ENCODE data around the gene DEGS1.

The DEGS1 gene

DNA sequence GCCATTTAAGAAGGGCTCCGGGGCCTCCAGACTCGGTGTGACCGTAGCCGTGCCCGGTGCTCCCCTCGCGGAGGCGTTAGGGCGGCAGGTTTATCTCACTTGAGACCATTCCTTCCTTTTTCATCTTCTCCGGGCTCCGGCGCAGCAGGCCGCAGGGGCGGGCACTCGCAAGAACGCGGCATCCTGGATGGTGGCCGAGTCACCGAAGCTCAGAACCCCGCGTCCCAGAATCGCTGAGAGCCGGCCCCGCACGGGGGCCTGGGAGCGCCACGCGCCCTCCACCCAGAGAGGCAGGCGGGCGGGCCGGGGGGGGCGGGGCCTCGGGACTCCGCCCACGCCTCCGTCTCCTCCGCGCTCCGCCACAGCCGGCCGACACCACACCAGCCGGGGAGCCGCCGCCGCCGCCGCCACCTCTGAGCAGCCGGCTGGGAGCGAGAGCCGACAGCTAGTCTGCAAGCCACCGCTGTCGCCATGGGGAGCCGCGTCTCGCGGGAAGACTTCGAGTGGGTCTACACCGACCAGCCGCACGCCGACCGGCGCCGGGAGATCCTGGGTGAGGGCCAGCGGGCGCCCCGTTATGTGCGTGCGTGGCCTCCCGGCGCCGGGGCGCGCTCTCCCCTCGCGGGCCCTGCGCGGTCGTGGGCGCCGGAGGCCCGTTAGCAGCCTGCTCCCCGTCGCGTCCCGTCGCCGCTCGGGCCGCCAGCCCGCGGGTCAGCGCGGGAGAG is at the start of gene DEGS1:
Gene DEGS1, plus strand, starts transcription at position 375 of the 725 bp plus-strand sequence. Its CDS starts 97 bp downstream, at position 472.
- DNase-seq (ENCODE audit: extremely low read depth in 1 of 2, low read depth in 1 of 2) = peak; percentile 51 to 75

DNA sequence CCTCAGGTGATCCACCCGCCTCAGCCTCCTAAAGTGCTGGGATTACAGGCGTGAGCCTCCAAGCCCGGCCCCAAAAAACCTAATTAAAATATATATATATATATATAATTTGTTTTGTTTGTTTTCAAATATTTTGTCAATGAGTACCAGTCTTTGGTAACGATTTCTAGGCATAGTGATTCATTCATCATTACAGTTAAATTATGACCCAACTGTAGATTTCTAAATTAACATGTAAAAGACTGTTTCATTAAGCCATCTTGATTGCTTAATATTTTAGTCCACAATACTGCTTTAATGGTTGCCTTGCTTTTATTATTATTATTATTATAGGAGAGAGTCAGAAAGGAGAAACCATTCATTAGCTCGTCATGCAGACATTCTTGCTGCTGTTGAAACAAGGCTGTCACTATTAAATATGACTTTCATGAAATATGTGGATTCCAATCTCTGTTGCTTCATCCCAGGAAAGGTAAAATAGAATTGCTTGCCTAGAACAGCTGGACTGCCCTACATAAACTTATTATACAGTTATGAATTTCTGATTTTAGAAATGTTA is 49.2 kb upstream of the DEGS1 start:
- DNase-seq (ENCODE audit: extremely low read depth in 1 of 2, low read depth in 1 of 2) = no peak

DNA sequence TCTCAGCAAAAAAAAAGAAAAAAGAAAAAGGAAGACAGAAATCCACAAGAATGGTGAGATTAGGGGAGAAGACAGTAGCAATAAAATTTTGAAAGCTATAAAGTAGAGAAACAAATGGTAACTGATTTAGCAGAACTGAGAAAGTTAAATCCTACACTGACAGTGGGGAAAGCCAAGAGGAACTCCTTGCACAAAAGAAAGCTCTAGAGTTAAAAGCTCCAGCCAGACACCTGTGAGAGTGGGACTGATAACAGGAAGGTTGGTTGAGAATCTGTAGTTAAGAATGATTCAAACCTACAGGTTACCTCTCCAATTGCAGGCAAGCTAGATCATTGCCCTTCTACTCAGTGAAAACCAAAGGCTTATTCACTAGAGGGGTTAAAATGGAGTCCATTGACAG is 45.5 kb upstream of the DEGS1 start:
- DNase-seq (ENCODE audit: extremely low read depth in 1 of 2, low read depth in 1 of 2) = no peak

DNA sequence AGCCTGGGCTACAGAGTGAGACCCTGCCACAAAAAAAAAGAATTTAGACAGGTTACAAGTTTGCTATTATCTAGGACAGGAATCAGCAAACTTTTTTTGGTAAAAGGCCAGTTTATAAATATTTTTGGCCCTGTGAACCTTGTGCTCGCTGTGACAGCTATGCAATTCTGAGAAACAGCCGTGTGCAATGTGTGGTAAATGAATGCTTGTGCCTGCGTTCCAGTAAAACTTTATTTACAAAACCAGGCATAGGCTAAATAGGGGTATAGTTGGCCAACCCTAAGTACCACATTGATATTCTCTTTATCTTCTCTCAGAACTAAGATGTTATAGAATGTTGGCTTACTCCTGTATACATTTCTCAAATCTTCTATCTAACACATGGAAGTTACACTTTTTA is 44.8 kb upstream of the DEGS1 start:
- DNase-seq (ENCODE audit: extremely low read depth in 1 of 2, low read depth in 1 of 2) = no peak

DNA sequence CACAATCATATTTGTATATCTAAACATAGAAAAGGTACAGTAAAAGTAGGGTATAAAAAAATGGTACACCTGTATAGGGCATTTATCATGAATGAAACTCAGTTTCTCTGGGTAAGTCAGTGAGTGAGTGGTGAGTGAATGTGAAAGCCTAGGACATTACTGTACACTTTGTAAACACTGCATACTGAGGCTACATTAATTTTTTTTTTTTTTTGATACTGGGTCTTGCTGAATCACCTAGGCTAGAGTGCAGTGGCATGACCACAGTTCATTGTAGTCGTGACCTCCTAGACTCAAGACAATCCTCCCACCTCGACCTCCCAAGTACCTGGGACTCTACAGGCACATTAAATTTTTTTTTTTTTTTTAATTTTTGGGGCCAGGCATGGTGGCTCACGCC is 41.3 kb upstream of the DEGS1 start:
- DNase-seq (ENCODE audit: extremely low read depth in 1 of 2, low read depth in 1 of 2) = no peak

DNA sequence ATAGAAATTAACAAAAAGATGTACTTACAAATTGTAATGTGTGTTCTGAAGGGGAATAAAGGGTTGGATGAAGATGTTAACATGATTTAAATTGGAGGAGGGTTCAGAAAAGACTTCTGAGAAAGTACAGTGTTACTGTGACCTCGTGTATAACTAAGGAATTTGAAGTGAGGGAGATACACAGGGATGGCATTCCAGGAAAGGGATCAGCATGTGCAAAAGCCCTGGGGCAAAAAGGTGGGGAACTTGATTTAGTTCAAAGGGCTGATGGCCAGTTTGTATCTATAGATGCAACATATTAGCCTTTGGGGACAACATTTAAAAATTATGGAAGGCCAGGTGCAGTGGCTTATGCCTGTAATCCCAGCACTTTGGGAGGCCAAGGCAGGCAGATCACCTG is 33.3 kb upstream of the DEGS1 start:
- no peak for DNase-seq (ENCODE audit: extremely low read depth in 1 of 2, low read depth in 1 of 2)

DNA sequence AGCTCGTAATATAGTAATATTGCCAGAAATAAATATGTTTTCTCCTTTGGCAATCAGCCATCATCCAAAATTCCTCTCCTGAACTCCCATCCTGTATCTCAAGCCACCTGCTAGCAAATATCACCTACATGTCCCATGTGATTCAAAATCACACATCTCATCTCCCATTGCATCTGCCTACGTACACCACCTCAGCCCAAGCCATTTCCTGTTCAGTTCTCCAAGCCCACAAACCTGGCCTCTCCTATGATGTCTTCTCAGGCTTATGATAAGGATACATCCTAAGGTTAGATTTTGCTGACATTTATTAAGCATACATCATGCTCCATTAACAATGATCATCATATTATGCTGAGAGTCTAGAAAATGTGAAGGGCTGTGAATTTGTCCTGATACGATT is 31.9 kb upstream of the DEGS1 start:
- no peak for DNase-seq (ENCODE audit: extremely low read depth in 1 of 2, low read depth in 1 of 2)

DNA sequence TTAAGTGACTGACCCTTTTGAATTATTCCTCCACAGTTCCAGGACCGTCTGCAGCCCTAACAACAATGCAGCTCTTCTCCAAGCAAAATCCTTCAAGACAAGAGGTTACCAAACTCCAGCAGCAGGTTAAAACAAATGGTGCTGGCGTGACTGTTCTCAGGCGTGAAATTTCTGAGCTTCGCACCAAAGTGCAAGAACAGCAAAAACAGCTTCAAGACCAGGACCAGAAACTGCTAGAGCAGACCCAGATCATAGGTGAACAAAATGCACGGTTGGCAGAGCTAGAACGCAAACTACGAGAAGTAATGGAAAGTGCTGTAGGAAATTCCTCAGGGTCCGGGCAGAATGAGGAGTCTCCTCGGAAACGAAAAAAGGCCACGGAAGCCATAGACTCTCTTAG is 25.7 kb upstream of the DEGS1 start:
- DNase-seq (ENCODE audit: extremely low read depth in 1 of 2, low read depth in 1 of 2) = no peak

DNA sequence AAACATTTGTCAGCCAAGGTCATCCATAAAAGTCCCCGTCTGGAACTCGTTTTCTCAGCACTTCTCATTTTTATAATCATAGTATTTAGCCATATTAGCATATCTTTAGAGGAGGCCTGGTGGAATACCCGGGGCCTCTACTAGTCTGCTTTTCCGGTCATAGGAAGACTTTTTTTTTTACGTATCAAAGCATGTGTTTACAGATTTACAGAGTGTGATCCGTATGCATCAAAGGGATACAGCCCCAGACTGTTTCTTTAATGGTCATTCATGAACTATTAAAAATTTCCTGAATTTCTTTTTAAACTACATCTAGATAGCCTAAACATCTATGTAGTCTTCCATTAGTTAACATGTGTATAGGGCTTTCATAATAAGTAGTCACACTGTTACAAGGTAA is 23.5 kb upstream of the DEGS1 start:
- DNase-seq (ENCODE audit: extremely low read depth in 1 of 2, low read depth in 1 of 2) = no peak

DNA sequence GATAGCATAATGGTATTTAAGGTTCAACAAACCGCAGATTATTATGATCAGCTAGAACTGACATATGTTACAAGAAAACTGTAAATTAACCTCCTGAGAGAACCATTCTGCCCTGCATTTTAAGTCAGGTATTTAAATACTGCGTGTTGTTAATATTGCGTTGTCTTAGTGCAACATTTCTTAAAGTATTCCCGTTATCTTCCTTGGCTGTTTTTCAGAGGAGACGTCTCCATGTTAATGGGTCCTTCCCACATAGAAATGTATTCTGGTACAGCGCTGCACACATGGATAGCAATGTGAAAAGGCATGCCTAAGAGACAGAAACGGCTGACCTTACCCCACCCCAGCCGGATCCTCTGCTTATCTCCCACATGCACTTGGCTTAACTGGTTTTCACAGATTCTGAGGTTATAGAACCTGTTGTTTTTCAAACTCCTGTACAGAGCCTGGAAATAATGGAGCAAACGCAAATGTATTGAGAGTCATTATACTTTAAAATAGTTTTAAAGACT is 22.8 kb upstream of the DEGS1 start:
- DNase-seq (ENCODE audit: extremely low read depth in 1 of 2, low read depth in 1 of 2) = no peak

DNA sequence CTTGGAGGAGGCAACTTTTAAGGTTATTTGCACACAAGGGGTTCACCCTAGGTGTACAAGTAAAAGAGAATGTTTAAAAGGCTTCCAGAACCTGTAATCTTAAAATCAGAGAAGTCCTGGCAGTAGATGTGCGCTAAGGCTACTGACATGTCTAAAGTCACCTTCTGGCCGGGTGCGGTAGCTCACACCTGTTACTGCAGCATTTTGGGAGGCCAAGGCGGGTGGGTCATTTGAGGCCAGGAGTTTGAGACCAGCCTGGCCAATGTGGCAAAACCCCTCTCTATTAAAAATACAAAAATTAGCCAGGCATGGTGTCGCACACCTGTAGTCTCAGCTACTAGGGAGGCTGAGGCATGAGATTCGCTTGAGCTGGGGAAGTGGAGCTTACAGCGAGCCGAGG is 20.3 kb upstream of the DEGS1 start:
- no peak for DNase-seq (ENCODE audit: extremely low read depth in 1 of 2, low read depth in 1 of 2)

DNA sequence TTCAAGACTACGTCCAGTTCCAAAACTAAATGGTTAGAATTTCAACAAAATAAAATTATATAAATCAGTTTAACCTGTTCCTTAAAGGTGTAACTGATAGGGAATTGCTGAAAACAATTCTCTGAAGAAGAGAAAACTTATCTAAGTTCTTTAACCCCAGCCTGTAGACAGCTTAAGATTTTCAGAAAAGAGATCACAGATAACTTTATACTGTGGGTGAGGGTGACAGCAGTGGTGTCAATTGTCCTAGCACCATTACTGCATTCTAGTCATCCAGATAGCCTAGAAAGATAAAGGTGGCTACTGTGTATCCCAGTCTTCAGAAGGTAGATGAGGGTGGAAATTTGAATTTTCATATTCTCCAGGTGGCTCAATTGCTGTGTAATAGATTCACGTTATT is 19.7 kb upstream of the DEGS1 start:
- no peak for DNase-seq (ENCODE audit: extremely low read depth in 1 of 2, low read depth in 1 of 2)

DNA sequence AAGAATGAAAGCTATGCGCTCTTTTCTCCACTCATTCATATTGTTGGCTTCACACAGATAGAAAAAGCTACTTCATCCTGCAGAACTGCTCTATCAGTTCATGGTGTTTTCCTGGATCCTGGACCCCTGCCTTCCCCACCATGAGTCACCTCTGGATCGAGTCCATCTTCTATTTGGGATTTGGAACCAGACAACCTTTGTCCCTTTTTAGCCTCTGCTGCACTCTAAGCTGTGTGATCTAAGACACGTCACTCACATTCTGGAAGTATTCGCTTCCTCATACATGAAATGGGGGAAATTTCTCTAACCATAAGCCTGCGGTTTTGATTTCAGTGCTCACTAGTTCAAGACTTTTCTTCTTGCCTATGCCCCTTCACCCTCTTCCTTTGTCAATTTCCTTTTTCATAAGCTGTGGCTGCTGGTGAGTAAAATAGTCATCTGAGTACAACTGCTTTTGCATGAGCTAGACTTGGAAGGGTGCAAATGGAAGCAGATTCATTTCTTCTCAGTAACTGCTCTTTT is 14.1 kb upstream of the DEGS1 start:
- DNase-seq (ENCODE audit: extremely low read depth in 1 of 2, low read depth in 1 of 2) = no peak

DNA sequence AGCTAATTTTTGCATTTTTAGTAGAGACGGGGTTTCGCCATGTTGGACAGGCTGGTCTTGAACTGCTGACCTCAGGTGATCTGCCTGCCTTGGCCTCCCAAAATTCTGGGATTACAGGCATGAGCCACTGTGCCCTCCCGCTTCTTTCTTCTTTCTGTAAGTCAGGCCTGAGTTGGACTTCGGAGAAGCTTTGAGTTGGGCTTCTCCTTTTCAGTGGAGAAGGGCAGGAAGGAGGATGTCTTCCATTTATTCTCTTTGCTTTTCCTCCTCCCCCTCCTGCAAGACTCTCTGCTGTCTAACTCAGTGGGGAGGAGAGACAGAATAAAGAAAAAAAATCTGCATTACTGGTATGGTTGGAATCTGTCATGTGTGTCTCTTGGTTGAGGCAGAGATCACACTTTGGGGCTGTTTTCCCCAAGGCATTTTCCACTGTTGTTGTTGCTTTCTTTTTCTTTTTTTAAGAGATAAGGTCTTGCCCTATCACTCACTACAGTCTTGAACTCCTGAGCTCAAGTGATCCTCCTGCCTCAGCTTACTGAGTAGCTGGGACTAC is 13.2 kb upstream of the DEGS1 start:
- DNase-seq (ENCODE audit: extremely low read depth in 1 of 2, low read depth in 1 of 2) = no peak

DNA sequence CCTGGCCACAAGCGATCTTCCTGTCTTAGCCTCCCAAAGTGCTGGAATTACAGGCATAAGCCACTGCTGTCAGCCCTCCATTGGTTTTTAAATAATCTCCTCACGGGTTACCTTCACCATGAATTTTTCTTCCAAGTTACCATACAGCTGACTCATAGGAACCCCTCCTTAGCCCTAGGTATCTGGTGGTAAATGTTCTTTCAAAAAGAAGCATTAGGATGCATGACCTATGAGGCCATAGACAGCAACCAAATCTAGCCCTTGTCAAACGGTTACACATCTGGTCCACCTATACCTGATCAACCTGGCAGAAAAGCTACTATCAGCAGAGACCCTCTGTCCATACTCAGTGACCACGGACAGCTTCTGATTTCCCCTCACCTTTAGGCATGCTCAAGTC is 12.7 kb upstream of the DEGS1 start:
- DNase-seq (ENCODE audit: extremely low read depth in 1 of 2, low read depth in 1 of 2) = no peak

DNA sequence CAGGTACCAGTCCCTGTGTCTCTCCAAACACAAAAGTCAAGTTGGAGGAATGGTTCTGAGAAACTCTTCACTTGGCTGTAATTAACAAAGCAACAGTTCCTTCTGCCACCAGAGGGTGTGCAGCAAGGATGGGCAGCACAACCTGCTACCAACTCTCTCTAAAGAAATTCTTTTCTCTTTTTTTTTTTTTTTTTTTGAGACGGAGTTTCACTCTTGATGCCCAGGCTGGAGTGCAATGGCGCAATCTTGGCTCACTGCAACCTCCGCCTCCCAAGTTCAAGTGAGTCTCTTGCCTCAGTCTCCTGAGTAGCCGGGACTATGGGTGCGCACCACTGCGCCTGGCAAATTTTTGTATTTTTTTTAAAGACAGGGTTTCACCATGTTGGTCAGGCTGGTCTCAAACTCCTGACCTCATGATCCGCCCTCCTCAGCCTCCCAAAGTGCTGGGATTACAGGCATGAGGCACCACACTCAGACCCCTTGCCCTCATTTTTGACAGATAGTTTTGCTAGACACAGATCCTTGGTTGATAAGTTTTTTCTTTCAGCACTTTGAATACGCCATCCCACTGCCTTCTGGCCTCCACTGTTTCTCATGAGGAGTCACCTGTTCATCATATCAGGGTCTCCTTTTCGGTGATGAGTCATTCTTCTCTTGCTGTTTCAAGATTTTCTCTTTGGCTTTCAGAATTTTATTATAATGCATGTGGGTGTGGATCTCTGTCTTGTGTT is 12.1 kb upstream of the DEGS1 start:
- DNase-seq (ENCODE audit: extremely low read depth in 1 of 2, low read depth in 1 of 2) = no peak

DNA sequence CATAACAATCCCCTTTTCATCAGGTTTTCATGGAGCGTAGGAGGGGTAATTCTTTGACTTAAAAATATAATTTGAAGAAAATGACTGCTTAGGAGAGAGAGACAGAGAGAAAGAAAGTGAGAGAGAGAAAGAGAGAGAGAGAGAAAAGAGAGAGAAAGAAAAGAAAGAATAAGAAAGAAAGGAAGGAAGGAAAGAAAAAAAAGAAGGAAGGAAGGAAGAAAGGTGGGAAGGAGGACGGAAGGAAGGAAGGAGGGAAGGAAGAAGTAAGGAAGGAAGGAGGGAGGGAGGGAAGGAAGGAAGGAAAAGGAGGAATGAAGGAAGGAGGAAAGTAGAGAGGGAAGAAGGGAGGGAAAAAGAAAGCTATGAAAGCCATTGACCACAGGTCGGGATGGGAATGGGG is 10.8 kb upstream of the DEGS1 start:
- no peak for DNase-seq (ENCODE audit: extremely low read depth in 1 of 2, low read depth in 1 of 2)

DNA sequence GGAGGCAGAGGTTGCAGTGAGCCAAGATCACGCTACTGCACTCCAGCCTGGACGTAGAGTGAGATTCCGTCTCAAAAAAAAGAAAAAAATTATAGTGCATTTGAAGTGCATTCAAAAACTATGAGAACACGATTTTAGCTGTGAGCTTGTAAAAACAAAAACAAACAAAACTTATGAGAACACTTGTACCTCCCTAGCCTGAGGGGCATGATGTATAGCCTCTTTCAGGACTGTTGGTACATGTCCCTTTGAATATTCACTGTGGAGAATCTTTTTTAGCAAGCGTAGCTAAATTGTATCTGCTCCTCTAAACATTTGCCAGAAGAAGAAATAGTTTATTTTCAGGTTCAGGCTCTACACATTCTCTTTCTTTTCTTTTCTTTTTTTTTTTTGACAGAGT is 9.5 kb upstream of the DEGS1 start:
- no peak for DNase-seq (ENCODE audit: extremely low read depth in 1 of 2, low read depth in 1 of 2)

DNA sequence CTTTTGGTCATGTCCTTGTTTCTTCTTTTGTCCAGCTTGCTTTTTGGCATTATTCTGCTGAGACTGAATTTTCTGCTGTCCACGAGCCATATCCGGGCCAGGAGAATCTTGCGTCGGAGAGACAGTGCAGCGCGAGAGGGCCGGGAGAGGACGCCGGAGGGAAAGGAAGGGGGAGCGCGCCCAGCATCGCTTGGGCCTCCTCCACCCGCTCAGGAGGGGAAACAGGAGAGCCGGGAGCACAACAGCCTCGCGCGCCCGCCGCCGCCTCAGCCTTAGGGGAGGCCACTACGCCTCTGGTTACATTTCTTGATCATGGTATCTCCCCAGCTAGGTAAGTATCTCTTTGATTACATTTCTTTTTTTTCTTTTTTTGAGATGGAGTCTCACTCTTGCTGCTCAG is 7.4 kb upstream of the DEGS1 start:
- no peak for DNase-seq (ENCODE audit: extremely low read depth in 1 of 2, low read depth in 1 of 2)

DNA sequence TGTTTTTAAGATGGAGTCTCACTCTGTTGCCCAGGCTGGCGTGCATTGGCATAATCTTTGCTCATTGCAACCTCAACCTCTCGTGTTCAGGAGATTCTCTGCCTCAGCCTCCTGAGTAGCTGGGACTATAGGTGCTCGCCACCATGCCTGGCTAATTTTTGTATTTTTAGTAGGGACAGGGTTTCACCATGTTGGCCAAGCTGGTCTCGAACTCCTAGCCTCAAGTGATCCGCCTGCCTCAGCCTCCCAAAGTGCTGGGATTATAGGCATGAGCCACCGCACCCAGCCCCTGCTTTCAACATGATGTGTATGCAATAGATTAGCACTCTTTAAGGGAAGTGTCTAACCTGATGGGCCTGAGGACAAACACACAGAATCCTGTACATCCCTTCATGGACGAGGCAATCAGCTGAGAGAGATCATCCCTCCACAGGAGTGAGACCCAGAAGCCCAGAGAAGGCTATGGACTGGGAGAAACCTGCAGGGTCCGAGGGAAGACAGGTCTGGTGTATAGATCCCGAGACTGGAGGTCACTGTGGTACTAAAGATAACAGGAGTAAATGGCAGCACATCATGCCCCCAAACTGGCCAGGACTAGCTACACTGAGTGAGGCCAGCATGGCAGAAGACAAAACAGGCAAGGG is 5.6 kb upstream of the DEGS1 start:
- no peak for DNase-seq (ENCODE audit: extremely low read depth in 1 of 2, low read depth in 1 of 2)

DNA sequence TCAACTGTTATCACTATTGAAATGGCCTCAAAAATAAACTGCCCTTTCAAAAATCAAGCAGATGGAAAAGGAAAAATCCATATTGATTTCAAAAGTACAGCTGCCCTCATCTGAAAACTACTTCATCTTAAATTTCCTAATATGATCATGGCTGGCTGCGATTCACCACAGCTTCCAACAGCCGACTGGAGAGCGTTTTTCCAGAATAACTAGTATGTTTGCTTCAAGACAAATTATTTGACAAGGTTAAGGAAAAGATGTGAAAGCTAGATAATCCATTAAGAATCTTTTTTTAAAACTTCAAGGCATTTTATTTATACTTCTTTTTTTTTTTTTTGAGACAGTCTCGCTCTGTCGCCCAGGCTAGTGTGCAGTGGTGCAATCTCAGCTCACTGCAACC is 4.1 kb upstream of the DEGS1 start:
- DNase-seq (ENCODE audit: extremely low read depth in 1 of 2, low read depth in 1 of 2) = no peak
